Gastroesophageal sphincter (tissue), 4 donors: Measurements from ENCODE around the gene RPE. TPM values are rescaled to one million over a fixed set of nuclear protein-coding genes. Genes with fewer than 3 reads are reported as not detected.

Experiments used
- ATAC-seq: fragments of 150-250 bp; one replicate; pipeline ENCODE4 v1.9.1; 2016; ENCODE audit warnings: mild to moderate bottlenecking, moderate library complexity
- H3K27ac ChIP-seq, 4 donors: fragments of 200-600 bp; sonication (generic) in 3 of 4; 1 replicate in 3 of 4; 2 replicates in 1 of 4; pipeline ENCODE4 v1.5.1; 2016 to 2019
- H3K27me3 ChIP-seq: fragments of 200-600 bp; sonication (generic); one replicate; pipeline ENCODE4 v1.5.1; 2019
- H3K36me3 ChIP-seq, 2 donors: fragments of 200-600 bp; sonication (generic); one replicate each; pipeline ENCODE4 v1.5.1; 2019; ENCODE audit warnings: control low read depth in 1 of 2
- H3K4me1 ChIP-seq, 3 donors: fragments of 200-600 bp; sonication (generic); 1 replicate in 2 of 3; 2 replicates in 1 of 3; pipeline ENCODE4 v1.5.1; 2016 to 2019; ENCODE audit warnings: control low read depth in 2 of 3
- H3K4me3 ChIP-seq, 2 donors: fragments of 200-600 bp; sonication (generic); one replicate each; pipeline ENCODE4 v1.5.1; 2019; ENCODE audit warnings: mild to moderate bottlenecking in 1 of 2, moderate library complexity in 1 of 2
- H3K9me3 ChIP-seq, 3 donors: fragments of 200-600 bp; sonication (generic); one replicate each; pipeline ENCODE4 v1.5.1; 2017 to 2019; ENCODE audit warnings: control low read depth in 2 of 3
- EP300 ChIP-seq: sonication (generic); formaldehyde crosslinking; IDR thresholded peaks from one replicate; pipeline ENCODE4 v1.6.1; 2017; ENCODE audit warnings: antibody characterized with exemption, mild to moderate bottlenecking
- POLR2A ChIP-seq, 2 donors: fragments of 450-650 bp; IDR thresholded peaks; one replicate each; pipeline ENCODE4 v1.6.1; 2017; ENCODE audit warnings: antibody characterized with exemption in 2 of 2, mild to moderate bottlenecking in 2 of 2, moderate library complexity in 1 of 2
- POLR2AphosphoS5 ChIP-seq: sonication (generic); formaldehyde crosslinking; IDR thresholded peaks from one replicate; pipeline ENCODE4 v1.6.1; 2017; ENCODE audit warnings: antibody characterized with exemption
- WGBS, 2 donors: methylation state at CpG; one replicate each; pipeline ENCODE4 v1.1.5; 2018; ENCODE audit warnings: low coverage in 1 of 2; 5-methylcytosine and 5-hydroxymethylcytosine counted together
- total RNA-seq, 4 donors: library from RNA; depleted of rRNA; stranded (reverse); fragments of >200 nt; gene quantifications; one replicate each; pipeline ENCODE4 v1.1.0, GENCODE V29; 2016
- TF ChIP-seq, protein P1 (sequence below), 4 experiments: fragments of 200-600 bp in 2 of 4; fragments of 450-650 bp in 2 of 4; sonication (generic) in 1 of 4; IDR thresholded peaks; one replicate each; pipeline ENCODE4 v1.5.1; 2017 to 2019; ENCODE audit warnings: antibody characterized with exemption in 4 of 4, mild to moderate bottlenecking in 2 of 4, moderate library complexity in 2 of 4

Gene RPE
- total RNA-seq, 4 donors from 2014 or later = 49.0 to 63.6 (median 49.7) TPM

DNA sequence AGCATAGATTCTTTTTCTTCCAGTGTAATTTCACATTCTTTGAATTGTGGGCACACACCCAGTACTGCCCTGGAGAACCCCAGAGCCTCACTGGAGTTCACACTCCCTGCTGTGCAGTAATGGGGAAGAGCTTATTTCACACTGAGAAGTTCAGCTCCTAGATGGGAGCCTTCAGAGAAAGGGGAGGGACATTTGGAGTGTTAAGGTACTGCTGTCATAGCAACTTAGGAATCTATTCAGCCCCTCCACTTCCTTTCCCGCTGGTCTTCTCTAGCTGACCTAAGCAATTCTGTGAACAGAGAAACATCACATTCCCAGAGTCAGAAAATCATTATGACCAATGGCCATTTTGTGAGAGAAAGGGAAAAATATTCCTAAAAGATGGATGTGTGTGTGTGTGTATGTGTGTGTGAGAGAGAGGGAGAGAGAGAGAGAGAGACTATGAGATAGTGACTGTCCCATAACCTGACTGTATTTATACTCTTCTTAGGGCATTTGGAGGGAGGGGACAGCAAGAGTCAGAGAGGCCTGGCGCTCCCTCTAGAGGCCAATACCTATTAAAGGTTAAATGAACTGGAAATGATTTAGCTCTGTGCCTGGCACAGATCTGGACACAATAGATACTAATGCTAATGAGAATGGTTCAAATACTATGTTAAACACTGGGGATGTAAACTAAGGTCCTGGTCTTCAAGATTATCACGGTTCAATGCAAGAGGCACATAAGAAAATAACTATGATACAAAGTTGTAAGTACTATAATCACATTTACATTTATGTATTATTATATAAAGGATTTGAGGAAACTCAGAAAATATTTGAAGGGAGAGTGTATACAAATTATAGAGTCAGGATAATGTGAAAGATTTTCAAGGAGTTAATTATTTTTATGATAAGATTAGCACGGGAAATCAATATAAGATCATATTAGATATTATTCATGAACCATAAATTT lies 41.5 kb upstream of the RPE start:
- no peak overlapping the region for H3K27ac ChIP-seq
- ATAC-seq = peak; percentile 65
- peaks cover 0 to 14% (median 0%) of the 10 kb centered on the region in 3 donors for H3K4me1 ChIP-seq
- H3K36me3 ChIP-seq = no peaks in the 10 kb centered on the region
- WGBS, 2 donors = 32 to 39% methylated on average over 4 of the region's 4 CpGs
- H3K9me3 ChIP-seq = no peaks in the 10 kb centered on the region
- no peak overlapping the region for H3K4me3 ChIP-seq
- no peaks in the 10 kb centered on the region for H3K27me3 ChIP-seq
- TF ChIP-seq, protein P1, sequence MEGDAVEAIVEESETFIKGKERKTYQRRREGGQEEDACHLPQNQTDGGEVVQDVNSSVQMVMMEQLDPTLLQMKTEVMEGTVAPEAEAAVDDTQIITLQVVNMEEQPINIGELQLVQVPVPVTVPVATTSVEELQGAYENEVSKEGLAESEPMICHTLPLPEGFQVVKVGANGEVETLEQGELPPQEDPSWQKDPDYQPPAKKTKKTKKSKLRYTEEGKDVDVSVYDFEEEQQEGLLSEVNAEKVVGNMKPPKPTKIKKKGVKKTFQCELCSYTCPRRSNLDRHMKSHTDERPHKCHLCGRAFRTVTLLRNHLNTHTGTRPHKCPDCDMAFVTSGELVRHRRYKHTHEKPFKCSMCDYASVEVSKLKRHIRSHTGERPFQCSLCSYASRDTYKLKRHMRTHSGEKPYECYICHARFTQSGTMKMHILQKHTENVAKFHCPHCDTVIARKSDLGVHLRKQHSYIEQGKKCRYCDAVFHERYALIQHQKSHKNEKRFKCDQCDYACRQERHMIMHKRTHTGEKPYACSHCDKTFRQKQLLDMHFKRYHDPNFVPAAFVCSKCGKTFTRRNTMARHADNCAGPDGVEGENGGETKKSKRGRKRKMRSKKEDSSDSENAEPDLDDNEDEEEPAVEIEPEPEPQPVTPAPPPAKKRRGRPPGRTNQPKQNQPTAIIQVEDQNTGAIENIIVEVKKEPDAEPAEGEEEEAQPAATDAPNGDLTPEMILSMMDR (IDR thresholded peaks at IDR 0.05) = peak; percentile 16 to 60 (median 25)
- TF ChIP-seq POLR2AphosphoS5 (no peak), POLR2A (IDR thresholded peaks at IDR 0.05) (no peak)

DNA sequence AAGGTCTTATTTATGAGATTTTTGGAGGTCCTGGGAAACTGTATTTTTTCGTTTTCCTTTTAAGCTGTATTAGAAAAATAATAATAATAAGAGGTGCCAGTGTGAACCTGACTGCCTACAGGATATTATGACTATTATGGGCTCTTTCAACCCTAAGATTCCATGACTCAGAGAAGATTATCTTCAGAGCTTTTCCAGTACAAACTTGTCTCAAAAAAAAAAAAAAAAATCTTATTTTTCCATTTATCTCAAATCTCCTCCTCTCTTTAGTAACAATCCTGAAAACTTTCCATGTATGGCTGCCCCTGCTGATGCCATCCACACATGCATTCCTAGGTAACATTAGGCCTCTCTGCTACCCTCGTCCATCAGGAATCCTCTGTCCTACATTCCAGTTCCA lies 36.7 kb upstream of the RPE start:
- 55 to 61% methylated on average over 2 of the region's 2 CpGs for WGBS, 2 donors

DNA sequence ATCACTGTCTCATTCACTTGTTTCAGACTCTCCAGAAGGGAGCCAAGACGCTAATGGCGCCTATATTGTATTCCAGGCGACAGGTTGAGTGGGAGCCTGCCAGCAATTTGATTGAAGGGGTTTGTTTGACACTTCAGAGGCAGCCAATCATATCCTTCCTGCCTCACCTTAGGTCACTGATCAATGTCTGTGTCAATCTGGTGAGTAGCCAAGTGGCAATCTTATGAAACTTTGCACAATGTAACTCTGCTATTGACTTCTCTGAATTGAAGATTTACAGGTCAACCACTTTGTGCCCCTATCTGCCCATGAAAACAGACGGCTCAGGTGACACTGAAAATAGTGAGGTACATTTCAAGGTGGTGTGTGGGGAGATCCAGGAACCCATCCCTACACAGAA lies 32.7 kb upstream of the RPE start:
- Histone ChIP-seq H3K9me3 (no peaks in the 10 kb centered on the region), H3K4me3 (no peak overlapping the region), H3K27ac (no peak overlapping the region), H3K36me3 (no peaks in the 10 kb centered on the region), H3K27me3 (peaks cover 5% of the 10 kb centered on the region), H3K4me1 (no peaks in the 10 kb centered on the region)
- ATAC-seq = no peak
- TF ChIP-seq POLR2A (IDR thresholded peaks at IDR 0.05) (no peak), POLR2AphosphoS5 (no peak), EP300 (no peak)
- TF ChIP-seq, protein P1 (IDR thresholded peaks at IDR 0.05) = no peak
- WGBS, 2 donors = 85% methylated on average over 4 of the region's 4 CpGs; no CpG with 5 or more reads in 1 of the 2 donors

More for the DNA sequence above, 36.7 kb upstream of the RPE start:
- Histone ChIP-seq H3K27ac (no peak overlapping the region), H3K4me1 (peaks cover 0 to 3% (median 0%) of the 10 kb centered on the region in 3 donors), H3K4me3 (no peak overlapping the region), H3K27me3 (no peaks in the 10 kb centered on the region), H3K9me3 (no peaks in the 10 kb centered on the region), H3K36me3 (no peaks in the 10 kb centered on the region)
- TF ChIP-seq, protein P1 (IDR thresholded peaks at IDR 0.05) = no peak
- TF ChIP-seq POLR2AphosphoS5 (no peak), POLR2A (IDR thresholded peaks at IDR 0.05) (no peak), EP300 (no peak)
- no peak for ATAC-seq

DNA sequence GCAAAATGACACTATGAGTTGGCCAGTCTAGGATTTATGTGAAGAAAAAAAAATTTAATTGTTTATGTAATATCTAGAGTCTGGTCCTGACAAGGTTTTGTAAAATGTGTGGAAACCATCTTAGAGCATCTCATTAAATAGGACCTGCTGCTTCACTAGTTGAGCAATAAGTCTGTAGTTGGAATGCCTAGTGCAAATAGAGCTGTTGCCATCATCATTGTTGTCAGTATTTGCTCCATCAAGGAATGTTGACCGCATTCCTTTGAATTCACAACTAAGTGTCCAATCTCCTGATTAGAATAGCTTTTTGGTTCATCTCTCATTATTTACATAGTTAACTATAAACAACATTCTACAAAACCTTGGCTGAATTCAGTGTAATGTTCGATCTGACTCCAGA lies 32.2 kb upstream of the RPE start:
- H3K4me3 ChIP-seq = no peak overlapping the region
- H3K27me3 ChIP-seq = peaks cover 5% of the 10 kb centered on the region
- ATAC-seq = no peak
- no peaks in the 10 kb centered on the region for H3K36me3 ChIP-seq
- no peaks in the 10 kb centered on the region for H3K9me3 ChIP-seq
- TF ChIP-seq EP300 (no peak), POLR2AphosphoS5 (no peak)
- TF ChIP-seq, protein P1 (IDR thresholded peaks at IDR 0.05) = no peak
- H3K27ac ChIP-seq = no peak overlapping the region
- no peaks in the 10 kb centered on the region for H3K4me1 ChIP-seq
- WGBS, 2 donors = 80 to 83% methylated on average over 2 of the region's 2 CpGs

DNA sequence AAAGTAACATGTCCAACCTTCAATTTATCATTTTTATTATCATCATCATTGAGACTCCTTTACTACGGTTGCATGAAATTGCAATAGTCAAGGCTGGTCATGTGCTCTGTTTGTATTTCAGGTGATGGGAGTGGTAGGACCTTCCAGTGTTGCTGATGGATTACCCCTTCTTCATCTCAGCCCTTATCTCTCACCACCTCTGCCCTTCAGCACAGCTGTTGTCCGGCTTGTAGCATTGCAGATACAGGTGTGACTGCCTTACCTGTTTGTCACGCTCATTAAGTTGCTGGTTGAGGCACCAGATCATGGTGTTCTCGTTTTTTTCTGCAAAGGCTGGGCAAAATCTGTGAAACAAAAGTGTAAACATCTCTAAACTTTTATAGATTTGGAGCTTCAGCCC lies 31.7 kb upstream of the RPE start:
- Histone ChIP-seq H3K36me3 (no peaks in the 10 kb centered on the region), H3K27ac (no peak overlapping the region), H3K9me3 (no peaks in the 10 kb centered on the region), H3K27me3 (peaks cover 5% of the 10 kb centered on the region), H3K4me1 (no peaks in the 10 kb centered on the region), H3K4me3 (no peak overlapping the region)
- no peak for TF ChIP-seq POLR2AphosphoS5
- TF ChIP-seq POLR2A (IDR thresholded peaks at IDR 0.05) = no peak
- TF ChIP-seq, protein P1 (IDR thresholded peaks at IDR 0.05) = no peak
- TF ChIP-seq EP300 = no peak
- no peak for ATAC-seq
- WGBS, 2 donors = 63 to 90% methylated on average over 4 of the region's 4 CpGs
